Stimulated activated CD8-positive, alpha-beta memory T cell treated with anti-CD3 and anti-CD28 coated beads, Interleukin-7, amount 100 ng/mL, for 24 hours (primary cell): ENCODE results near the gene COA1.
"Not testable (repeated sequence)": the region's sequence is repeated elsewhere in the genome, so short reads cannot be mapped to it uniquely, and the experiment has no call there.

ENCODE experiments used
- DNase-seq: peaks from one replicate; pipeline ENCODE4 v3.0.0-alpha.2; 2020; ENCODE audit warnings: low read depth

The COA1 gene

DNA sequence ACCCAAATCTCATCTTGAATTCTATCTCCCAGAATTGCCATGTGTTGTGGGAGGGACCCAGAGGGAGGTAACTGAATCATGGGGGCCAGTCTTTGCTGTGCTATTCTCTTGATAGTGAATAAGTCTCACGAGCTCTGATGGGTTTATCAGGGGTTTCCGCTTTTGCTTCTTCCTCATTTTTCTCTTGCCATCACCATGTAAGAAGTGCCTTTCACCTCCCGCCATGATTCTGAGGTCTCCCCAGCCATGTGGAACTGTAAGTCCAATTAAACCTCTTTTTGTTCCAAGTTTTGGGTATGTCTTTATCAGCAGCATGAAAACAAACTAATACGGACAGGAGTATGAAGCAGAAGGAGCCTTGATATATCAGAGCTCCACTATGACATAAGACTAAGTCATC, 41.5 kb downstream of the COA1 start:
- DNase-seq: not testable (repeated sequence)

GRCh38 chr7:43686991-43687390, 42.3 kb downstream of the COA1 start:
- DNase-seq: no peak

GRCh38 chr7:43680736-43681135, 48.6 kb downstream of the COA1 start:
- DNase-seq: no peak

- no peak for DNase-seq
Measured at GRCh38 chr7:43679210-43680068, 49.9 kb downstream of the COA1 start.

- no peak for DNase-seq
Measured at GRCh38 chr7:43678315-43678714, 51.0 kb downstream of the COA1 start.

DNA sequence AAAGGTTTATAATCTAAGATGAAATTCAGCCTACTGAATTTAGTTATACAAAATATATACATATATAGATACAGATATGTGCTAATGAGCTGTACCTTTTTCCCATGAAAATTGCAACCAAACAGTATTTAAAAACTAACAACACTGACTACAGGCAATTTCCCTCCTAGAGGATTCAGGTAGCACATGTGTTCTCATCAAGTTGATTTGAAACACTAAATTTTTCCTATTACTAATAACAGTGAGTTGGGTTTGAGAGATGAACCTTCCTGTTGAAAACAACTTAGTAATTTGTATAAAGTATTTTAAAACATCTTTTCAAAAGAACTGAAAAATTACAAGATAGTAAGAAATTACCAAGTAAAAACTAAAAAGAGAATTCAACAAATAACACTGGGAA, 51.5 kb downstream of the COA1 start:
- DNase-seq: no peak

DNA sequence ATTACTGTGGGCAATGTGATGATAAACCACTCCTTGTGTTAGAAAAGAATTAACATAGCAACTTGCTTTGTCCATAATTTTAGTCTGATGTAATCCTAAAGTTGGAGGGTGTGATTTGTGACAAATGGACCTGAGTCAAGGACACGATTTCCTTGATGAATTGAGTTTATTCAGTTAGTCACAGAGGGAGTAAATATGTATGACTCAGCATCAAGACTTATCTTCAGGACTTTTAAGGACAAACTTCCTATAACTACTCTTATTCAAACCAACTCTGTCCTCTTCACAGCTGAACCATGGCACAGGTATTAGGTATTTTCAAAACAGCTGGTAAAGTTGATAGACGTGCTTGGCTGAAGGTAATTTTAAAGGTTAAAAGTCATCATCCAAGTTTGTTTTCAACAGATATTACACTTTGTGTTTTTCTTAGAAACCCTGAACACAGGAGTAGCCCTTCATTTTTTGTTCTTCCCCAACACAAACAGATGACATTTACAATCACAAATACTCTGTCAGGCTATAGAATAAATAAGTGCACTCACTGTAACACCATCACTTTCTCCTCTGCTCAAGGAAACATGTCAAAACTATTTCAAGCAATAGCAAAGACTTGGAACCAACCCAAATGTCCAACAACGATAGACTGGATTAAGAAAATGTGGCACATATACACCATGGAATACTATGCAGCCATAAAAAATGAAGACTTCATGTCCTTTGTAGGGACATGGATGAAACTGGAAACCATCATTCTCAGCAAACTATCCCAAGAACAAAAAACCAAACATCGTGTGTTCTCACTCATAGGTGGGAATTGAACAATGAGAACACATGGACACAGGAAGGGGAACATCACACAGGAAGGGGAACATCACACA, 54.5 kb downstream of the COA1 start:
- DNase-seq: no peak

DNA sequence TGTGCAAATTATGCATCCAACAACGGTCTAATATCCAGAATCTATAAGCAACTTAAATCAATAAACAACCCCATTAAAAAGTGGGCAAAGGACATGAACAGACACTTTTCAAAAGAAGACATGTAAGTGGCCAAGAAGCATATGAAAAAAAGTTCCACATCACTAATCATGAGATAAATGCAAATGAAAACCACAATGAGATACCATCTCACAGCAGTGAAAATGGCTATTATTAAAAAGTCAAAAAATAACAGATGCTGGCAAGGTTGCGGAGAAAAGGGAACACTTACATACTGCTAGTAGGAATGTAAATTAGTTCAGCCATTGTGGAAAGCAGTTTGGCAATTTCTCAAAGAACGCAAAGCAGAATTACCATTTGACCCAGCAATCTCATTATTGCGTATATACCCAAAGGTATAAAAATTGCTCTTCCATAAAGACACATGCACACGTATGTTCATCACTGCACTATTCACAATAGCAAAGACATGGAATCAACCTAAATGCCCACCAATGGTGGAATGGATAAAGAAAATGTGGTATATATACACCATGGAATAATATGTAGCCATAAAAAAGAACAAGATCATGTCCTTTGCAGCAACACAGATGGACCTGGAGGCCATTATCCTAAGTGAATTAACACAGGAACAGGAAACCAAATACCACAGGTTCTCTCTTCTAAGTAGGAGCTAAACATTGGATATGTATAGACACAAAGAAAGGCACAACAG, 55.9 kb downstream of the COA1 start:
- DNase-seq: not testable (repeated sequence)

DNA sequence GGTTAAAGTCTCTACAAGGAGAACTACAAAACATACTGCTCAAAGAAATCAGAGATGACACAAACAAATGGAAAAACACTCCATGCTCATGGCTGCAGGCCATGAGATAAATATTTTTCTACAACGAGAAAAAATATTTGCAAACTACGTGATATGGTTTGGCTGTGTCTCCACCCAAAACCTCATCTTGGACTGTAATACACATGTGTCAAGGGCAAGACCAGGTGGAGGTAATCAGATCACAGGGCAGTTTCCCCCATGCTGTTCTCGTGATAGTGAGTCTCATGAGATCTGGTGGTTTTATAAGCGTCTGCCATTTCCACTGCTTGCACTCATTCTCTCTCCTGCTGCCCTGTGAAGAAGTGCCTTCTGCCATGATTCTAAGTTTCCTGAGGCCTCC, 57.8 kb downstream of the COA1 start:
- DNase-seq: no peak

- DNase-seq: no peak
Measured at GRCh38 chr7:43669286-43670081, 59.8 kb downstream of the COA1 start.

DNA sequence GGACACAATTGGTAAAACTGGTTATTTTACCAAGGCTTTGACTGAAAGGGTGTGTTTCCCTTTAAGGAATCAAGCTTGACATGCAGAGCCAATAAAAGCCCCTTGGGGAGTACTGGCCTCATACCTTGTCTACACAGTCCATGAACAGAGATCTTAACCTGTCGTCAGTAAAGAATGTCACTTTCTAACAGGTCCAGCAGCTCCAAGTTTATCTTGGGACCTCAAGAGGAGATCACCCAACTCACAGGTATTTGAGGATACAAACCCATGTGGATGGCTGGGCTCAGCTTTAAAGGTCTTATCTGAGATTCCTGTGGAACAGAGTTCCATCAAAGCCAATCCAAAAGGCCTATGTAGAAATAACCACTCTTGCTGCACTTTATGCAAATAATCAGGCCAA, 61.3 kb downstream of the COA1 start:
- DNase-seq: no peak

- DNase-seq: no peak
Measured at GRCh38 chr7:43666938-43667337, 62.4 kb downstream of the COA1 start.

- DNase-seq: no peak
Measured at GRCh38 chr7:43664681-43665080, 64.6 kb downstream of the COA1 start.

GRCh38 chr7:43660141-43660540, 69.2 kb downstream of the COA1 start:
- DNase-seq: no peak

GRCh38 chr7:43659549-43659896, 69.8 kb downstream of the COA1 start:
- no peak for DNase-seq

DNA sequence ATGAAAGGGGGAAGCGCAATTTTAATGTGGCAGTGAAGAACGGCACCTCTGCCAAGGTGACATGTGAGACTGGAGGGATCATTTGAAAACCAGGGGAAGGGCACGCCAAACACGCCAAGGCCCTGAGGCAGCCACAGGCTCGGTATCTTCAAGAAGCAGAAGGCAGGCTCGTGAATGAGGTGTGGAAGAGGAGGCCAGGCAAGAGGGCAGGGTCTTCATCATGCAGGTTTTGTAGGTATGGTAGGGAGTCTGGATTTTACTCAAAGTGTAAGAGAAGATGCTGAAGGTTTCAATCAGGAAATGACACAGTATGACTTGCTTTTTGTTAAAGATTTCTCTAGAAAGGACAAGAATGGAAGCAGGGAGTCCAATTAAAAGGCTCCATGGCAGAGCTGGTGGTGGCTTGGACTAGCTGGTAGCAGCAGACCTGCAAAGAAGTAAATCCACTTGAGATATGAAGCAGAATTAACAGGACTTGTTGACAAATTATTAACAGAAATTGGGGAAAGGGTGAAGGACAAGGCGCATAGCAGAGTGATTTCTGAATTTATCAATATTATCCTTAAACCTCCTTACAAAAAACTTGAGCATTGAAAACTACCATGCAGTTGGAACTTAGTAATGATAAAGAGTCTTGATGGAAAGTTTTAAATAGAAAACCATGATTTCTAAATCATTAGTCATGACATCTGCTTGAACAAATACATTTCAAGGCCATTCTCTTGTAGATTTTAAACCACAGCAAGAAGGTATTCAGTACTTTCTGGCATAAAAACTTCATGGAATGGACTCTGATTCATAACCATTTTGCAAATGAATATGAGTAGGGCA, 70.4 kb downstream of the COA1 start:
- no peak for DNase-seq

DNA sequence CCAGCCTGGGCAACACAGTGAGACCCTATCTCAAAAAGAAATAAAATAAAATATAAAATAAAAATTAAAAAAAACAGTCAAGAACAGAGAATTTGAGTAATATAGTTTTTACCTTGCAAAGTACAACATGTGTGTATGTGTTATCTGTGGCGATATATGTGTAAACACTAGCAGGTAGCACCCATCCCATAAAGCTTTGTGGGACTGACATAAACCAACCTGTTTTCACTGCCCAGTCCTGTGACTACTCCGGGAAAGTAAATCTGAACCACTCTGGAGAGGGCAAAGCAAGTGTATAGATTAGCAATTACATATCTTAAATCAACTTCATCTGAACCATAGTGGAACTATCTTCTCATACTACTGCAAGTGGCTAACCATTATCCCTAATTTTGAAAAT, 72.3 kb downstream of the COA1 start:
- no peak for DNase-seq

GRCh38 chr7:43655584-43655983, 73.7 kb downstream of the COA1 start:
- no peak for DNase-seq

DNA sequence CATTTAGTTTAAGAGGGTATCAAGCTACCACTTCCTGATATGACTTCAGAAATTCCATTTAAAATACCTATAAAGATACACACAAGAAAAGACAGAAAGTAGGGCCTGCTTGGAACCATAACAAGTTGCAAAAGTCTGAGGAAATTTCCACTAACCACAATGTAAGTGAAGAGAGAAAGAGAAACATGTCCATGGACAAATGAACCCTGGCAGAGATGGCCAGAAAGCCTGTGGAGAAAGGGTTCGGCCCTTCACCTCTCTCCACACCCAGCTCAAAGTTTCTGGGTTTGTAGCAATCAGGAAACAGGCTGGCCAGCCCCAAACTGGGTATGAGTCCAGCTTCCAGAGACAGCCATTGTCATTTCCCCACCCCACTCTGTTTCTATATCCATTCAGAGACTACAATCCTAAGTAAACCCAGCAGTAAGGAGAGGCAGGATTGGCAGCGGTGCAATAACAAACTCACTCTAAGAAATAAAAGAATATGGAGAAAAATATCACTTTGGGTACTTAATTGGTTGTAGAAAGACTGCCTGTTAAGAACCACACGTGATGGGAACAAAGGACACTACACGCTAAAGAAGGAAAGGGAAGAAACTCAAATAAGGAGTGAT, 75.3 kb downstream of the COA1 start:
- DNase-seq: no peak

- DNase-seq: no peak
Measured at GRCh38 chr7:43653466-43653865, 75.9 kb downstream of the COA1 start.
